Right renal cortex interstitium (tissue), 3 donors: ENCODE data around the gene CTNNA3. TPM values are rescaled to one million over a fixed set of nuclear protein-coding genes. Genes with fewer than 3 reads are reported as not detected.

Experiments used
- DNase-seq, 3 donors: peaks; one replicate each; pipeline ENCODE4 v3.0.0-alpha.2; 2013; ENCODE audit warnings: low read depth in 3 of 3, low spot score in 2 of 3
- polyA plus RNA-seq, 3 donors: library from polyadenylated mRNA; unstranded; fragments of 120-200 nt; gene quantifications; one replicate each; pipeline ENCODE4 v1.2.1, GENCODE V29; 2013; ENCODE audit not compliant: insufficient read length in 3 of 3

CTNNA3 gene
- polyA plus RNA-seq, 3 donors: 4.0 to 6.3 (median 4.8) TPM

- no peak for DNase-seq
Measured at GRCh38 chr10:67386260-67386659, 309.7 kb downstream of the CTNNA3 start.

DNA sequence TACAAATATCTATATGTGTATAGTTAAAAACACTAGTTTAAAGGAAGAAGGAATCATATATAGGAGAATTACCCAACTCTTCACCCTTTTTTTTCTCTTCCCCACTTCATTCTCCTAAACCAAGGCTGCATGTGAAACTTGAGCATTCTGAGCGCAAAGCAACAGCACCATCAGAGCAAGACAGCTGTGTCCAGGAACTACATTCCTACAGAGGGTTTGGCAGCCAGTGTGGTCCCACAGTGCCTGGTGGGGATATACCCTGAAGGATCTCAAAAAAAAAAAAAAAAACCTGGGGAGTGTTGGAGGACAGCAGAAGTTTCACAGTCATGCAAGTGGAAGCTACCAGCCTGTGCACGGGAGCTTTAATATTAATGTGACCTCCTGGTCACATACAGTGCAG lies 310.4 kb downstream of the CTNNA3 start:
- no peak for DNase-seq

GRCh38 chr10:67385089-67385488 lies 310.9 kb downstream of the CTNNA3 start:
- no peak for DNase-seq

GRCh38 chr10:67331121-67331910 lies 364.7 kb downstream of the CTNNA3 start:
- DNase-seq: no peak

GRCh38 chr10:67327626-67328535 lies 368.1 kb downstream of the CTNNA3 start:
- DNase-seq: no peak

DNA sequence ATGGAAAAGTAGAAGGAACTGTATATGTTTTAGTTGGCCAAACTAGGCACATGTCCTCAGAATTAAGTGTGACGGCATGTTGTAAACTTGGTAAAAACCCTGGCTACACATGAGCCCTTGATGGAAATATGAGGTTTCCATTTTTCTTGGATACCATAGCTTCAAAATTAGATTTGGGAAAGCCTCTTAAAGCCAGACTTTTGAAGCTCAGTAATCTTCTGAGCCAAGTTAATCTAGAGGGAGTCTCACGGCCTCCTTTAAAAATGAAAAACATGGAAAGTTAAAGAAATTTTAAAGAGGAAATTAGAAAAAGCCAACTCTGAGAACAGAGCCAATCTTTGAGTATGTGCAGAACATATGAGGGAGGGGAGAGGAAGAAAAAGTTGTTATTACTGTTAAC lies 376.0 kb downstream of the CTNNA3 start:
- no peak for DNase-seq

- DNase-seq: no peak
Measured at GRCh38 chr10:67308912-67309311, 387.1 kb downstream of the CTNNA3 start.

DNA sequence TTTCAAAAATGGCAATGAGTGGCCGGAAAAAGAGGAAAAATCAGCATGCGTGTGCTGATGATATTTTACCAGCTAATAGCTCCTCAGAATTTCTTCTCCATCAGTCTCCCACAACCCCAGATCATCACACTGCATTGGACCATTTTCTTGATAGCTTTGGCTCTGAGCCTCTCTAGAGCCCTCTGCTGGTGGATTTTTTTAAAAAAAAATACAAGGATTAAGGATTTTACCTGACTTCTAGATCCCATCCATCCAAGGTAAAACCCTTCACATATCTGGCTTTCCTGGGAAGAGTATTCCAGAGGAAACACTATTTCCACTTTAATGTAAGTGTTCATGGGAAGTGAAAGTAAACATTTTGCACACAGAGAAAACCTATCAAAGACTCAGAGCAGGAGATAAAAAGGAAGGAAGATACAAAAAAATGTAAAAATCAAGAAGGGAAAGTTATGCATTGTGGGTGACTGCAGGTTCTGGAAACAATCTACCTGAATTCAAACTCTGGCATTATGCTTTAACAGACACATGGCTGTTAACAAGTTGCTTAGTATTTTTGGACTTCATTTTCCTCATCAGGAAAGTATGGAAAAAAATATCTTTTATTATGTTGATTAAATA lies 389.3 kb downstream of the CTNNA3 start:
- peak in 1 of 3 donors; percentile 6 for DNase-seq

- no peak for DNase-seq
Measured at GRCh38 chr10:67302701-67303100, 393.3 kb downstream of the CTNNA3 start.

GRCh38 chr10:67299761-67300160 lies 396.2 kb downstream of the CTNNA3 start:
- DNase-seq: no peak

GRCh38 chr10:67297637-67298181 lies 398.3 kb downstream of the CTNNA3 start:
- peak in 1 of 3 donors; percentile 8 for DNase-seq

- DNase-seq: no peak
Measured at GRCh38 chr10:67296926-67297325, 399.1 kb downstream of the CTNNA3 start.

DNA sequence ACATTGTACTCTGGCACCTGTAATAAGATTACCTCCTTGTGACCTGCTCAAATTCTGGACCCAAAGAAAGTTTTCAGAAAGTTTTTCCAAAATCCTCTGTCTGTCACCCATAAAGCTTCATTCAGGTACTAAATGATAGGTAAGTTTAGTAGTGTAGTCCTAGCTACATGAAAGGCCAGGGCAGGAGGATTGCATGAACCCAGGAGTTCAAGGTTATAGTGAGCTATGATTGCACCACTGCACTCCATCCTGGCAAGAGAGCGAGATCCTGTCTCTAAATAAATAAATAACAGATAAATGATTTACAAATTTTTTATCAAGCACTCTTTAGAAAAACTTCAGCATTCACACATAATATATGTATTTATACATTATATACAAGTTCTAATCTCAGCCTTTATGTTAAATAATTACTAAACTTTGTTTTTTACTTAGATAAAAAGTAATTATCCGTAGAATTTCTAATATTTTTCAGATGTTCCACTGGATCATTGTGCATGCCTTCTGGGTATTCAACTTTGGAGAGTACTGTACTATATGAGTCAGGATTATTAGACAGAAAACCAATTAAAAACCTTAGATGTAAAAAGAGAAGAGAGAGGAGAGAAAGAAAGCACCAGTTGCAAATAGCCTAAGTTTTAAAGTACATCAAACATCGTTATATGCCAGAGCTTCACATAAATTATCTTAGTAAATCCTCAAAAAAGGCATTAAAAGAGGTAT lies 407.1 kb downstream of the CTNNA3 start:
- DNase-seq: no peak

DNA sequence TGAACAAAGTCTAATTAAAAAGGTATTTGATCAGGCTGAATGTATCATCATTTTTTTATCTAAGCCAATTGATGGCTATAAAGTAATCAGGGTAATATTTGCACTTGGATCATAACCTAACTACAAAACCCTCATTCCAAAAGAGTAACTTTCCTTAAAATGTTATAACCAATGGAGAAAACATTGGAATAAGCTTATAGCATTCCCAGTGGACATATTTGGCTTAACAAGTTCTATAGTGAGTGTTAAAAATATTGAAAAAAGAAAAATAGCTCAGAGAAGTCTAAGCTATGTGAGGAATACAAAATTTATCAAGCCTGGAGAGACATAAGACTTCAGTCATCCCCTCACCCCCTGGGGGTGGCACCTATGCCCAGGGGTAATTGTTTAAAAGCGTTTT lies 411.4 kb downstream of the CTNNA3 start:
- DNase-seq: no peak

DNA sequence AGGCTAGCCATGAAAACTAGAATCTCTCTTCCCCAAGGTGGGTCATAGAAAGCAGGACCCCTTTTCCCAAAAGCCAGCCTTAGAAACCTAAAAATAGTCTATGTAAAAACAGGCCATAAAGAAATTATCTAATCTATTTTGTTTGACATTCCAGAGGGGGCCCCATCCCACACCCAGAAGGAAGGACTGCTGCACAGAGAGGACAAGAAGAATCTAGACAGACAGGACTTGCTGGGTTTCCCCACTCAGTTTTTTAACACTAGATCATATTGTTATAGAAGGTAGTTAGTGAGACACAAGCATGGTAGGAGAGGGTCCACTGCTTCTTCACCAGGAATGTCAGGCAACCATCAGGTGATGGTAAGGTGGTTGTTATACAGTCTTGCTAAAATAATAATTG lies 413.1 kb downstream of the CTNNA3 start:
- DNase-seq: no peak

- no peak for DNase-seq
Measured at GRCh38 chr10:67280405-67280804, 415.6 kb downstream of the CTNNA3 start.

DNA sequence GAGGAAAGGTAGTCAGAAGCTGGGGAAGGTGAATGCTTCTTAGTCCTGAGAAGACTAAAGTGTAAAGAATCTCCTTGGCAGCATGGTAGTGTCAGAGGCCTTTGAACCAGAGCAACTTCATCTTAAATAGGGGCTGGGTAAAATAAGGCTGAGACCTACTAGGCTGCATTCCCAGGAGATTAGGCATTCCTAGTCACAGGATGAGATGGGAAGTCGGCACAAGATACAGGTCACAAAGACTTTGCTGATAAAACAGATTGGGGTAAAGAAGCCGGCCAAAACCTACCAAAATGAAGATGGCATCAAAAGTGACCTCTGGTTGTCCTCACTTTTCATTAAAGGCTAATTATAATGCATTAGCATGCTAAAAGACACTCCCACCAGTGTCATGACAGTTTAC lies 418.6 kb downstream of the CTNNA3 start:
- DNase-seq: no peak

DNA sequence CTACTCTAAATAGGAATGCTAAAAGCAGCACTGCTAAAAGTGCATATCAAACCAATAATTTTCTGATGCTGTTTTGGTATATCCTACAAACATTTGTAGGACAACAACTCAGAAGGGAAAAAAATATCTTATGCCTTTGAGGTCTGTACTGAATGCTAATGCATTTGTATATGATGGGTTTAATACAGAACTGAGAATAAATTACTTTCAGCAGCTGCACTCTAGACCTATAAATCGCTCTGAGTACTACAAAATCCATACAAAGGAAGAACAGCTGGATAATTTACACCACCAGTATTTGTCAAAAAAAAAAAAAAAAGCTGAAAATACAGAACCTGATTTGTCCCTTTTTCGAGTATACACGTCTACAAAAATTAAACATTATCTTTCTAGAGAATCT lies 426.2 kb downstream of the CTNNA3 start:
- DNase-seq: no peak

- no peak for DNase-seq
Measured at GRCh38 chr10:67268146-67268545, 427.8 kb downstream of the CTNNA3 start.

GRCh38 chr10:67262675-67263074 lies 433.3 kb downstream of the CTNNA3 start:
- no peak for DNase-seq
